GM19324 (cell line): ENCODE data around the gene TMEM138.

Experiments used
- ATAC-seq: cut with Tn5 transposase; IDR thresholded peaks from one replicate; pipeline ENCODE4 v1.9.1; 2021; ENCODE audit warnings: mild to moderate bottlenecking, moderate library complexity; ENCODE audit not compliant: unreplicated experiment, low FRiP score

TMEM138 gene

DNA sequence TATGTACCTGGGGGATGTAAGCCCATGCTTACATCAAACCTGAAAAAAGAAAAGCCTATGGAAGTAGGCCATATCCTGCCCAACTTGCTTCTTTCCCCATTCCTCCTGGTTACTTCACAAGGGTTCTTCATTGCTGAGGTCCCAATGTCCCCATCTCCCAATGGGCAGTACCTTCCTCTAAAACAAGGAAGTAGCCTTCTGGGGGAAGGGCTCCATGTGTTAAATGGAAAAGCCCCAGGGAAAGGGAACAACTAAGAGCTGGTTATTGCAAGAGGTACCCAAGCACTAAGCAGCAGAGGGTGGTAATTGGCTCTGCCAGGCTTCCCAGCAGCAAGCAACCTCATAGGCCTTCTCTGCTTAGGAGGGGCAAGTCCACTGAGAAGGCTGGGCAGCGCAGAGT is 41.5 kb downstream of the TMEM138 start:
- ATAC-seq: no peak

DNA sequence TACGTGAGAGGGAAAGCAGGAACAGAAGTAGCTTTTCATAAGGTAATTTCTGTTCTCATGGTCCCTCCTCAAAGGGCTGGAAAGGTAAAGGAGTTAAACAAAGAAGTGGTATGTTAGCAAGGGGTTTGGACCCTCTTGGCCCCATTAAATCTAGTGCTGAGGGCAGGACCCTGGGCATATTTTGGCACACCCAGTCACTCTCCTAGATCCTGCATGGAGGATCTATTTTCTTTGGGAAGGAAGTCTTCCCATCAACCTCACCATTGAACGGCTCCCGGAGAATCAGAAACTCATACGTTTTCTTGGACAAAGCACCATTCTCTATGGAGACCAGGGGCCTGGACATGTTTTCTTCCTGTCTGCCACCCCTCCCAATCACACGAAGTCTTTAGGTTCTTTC is 41.9 kb downstream of the TMEM138 start:
- no peak for ATAC-seq

DNA sequence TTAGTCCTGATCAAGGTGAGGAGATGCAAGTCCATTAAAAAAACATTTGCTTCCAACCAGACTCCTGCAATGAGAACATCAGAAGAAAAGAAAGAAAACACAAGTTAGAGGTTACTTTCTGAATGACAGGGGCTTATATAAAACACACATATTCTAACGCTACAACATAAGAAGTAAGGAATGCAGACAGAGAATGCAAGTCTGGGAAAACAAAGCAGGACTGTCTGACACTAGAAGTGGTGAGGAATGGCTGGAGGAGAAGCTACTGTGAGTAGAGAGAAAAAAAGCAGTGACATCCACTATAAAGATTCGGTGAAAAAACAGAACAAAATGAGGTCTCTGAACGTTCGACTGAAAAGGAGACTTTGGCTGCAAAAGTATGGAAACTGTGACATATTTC is 42.5 kb downstream of the TMEM138 start:
- ATAC-seq: no peak

DNA sequence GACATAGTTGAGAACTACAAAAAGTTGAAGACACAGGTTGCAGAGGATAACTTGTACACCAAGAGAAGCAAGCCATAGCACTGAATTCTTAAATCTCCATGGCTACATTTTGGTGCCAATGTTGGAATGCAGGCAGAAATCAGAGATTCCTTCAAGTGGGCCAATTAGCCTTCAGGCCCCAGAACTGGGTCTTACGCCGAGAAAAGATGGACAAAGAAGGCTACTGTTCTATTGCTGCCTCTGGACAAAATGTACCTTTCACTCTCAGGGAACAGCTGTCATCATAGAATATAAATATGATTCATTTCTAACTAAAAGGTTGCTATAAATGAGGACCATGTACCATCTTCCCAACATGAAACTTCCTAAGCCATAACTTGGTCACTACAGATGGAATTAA is 43.9 kb downstream of the TMEM138 start:
- no peak for ATAC-seq

DNA sequence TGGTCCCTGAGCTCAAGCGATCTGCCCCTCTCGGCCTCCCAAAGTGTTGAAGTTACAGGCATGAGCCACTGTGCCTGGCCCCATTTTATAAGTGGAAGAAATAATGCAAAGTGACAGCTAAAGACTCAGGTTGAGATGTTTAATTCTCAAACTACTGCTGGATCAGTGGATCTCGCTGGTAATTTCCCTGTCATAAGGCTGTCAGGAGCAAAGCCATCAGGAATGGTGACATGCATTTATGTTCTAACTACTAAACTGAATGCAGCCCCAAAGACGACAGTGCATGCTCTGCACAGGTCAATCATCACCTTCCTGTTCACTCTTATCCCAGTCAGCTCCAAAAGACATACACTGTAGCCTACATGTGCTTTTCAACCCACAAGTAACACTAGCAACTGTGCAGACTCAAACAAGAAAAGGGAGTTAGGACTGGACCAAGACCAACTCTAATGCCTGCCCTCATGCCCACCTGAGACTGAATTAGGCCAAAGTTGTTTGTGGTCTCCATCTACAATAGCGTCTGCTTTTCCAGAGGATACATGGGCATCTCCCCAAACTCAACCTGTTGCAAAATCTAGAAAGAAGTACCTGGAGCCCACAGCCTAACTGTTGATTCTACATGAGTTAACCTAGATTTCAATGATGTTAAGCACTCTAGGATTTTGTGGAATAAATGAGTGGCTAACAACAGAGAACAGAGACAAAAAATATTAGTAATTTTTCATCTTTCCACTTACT is 45.0 kb downstream of the TMEM138 start:
- no peak for ATAC-seq

DNA sequence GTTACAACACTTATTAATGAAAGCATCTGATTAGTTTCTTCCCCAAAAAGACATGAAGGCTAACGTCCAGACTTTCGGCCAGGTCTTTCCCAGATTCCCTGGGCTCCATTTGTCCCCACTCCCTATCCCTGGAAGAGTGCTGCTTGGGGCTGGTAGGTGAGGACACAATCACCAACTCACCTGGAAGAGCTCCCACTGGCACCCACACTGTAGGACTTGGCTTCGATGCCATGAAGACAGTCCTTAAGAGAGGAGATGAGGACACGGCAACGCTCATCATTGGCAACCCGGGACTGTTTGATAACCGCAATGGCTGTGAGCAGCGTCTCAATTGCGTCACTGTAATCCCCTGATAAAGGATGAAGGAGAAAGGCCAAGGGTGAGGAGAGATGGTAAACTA is 49.4 kb downstream of the TMEM138 start:
- ATAC-seq: no peak

DNA sequence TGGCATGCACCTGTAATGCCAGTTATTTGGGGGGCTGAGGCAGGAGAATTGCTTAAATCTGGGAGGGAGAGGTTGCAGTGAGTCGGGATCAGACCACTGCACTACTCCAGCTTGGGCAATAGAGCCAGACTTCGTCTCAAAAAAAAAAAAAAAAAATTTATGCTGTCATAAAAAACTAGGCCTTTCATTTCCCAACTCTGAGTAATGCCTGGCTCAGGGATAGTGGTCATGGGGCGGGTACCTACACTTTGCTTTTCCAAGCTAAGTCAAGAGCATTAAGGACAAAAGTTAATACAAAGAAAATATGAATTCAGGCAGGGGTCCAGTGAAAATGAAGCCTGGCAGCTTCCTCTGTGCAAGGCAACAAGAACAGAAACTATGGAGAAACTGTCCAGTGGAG is 51.3 kb downstream of the TMEM138 start:
- no peak for ATAC-seq

DNA sequence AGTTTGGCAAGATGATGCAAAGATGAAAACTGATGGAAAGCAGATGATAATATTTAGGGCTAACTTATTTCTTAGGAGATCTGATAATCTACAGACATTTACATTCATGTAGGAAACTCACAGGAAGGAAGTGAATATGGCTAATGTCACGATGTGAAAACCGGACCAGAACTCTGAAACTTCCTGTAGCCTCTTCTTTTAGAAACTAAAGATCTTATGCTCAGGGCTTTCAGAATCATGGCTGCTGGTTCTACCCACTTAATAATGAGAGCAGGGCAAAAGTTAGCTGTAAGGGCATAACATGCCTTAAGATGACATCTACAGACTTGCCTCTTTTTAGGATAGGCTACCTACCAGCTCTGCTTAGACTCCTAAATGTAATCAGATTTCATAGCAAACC is 52.4 kb downstream of the TMEM138 start:
- no peak for ATAC-seq

DNA sequence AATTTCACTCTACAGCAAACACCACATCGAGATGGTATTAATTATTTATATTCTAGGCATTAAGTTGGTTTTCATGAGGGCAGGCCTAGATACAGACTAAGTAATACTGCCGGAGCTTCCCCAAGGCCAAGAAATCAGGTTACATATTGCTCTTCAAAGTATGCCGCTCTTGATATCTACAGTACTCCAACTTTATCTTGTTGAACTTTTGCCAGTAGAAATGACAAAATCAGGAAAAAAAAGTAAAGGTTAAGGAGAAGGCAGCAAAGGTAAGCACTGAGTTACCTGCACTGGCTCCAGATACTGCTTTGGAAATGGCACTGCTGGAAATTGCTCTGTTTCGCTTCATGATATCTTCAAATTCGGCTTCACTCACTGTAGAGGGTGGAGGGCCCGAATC is 53.2 kb downstream of the TMEM138 start:
- no peak for ATAC-seq

DNA sequence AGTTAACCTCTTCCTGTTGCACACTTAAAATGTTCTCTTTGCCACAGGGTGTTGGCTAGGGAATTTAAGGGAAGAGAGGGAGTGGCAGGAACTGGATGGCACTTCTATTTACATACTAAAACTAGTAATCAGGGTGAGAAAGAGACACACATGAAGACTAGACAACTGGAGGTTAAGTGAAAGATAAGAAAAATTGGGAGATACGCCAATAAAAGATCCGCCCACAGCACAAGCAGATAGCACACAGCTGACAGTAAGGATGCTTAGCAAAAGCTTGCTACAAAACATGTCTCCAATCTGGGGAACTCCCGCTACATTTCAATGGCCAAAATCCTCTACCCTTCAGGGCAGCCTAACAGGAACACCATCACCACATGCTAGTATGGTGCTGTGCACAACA is 54.8 kb downstream of the TMEM138 start:
- no peak for ATAC-seq

DNA sequence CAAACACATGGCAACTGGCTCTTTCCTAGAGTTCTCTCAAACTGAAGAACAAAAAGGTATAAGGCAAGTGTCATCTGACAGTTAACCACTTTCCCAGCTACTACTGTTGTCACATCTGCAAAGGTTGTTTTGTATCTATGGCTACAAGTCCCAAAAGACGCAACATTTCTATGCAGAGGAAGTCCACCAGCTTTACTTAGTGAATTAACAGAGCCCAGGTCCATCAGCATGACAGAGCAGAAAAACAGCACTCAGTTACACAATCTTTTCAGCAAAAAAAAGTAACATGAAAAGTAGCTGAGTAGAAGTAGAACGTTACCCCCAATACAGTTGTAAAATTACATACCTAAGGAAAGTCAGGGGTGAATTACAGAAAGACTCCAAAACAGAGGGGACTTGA is 55.5 kb downstream of the TMEM138 start:
- ATAC-seq: no peak

DNA sequence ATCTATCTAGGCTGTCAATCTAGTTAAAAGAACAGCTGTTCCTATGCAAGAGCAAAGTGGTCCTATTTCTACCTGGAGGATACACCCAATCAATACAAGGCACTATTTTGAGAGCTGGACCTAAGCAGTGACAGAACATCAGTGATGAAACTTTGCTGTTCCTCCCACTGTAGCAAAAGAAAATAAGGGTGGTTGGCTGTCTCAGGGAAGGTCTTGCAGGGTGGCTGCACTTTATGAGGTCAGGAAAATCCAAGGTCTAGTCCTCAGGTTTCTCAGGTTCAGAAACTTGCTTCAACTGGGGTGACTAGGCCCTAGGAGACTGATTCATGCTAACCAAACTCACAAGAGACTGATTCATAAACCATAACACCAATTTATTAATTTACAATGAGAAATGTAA is 56.0 kb downstream of the TMEM138 start:
- no peak for ATAC-seq
